H1 (cell line): ENCODE data around the gene CDH6. TPM values are rescaled to one million over a fixed set of nuclear protein-coding genes. Genes with fewer than 3 reads are reported as not detected.

ENCODE experiments used
- CTCF ChIP-seq, 3 experiments: IDR thresholded peaks; 1 replicate in 2 of 3; 2 replicates in 1 of 3; pipeline versions ENCODE4 v1.5.1 to v1.6.1; 2011; ENCODE audit warnings: low read length in 3 of 3, mild to moderate bottlenecking in 3 of 3, inconsistent platforms in 2 of 3, low read depth in 1 of 3, moderate library complexity in 1 of 3; ENCODE audit not compliant: insufficient read depth in 1 of 3; ENCODE audit errors: control extremely low read depth in 1 of 3
- GABPA ChIP-seq: IDR thresholded peaks from 2 replicates; pipeline ENCODE4 v1.6.1; 2011; ENCODE audit warnings: mild to moderate bottlenecking, low read length, moderate library complexity, borderline replicate concordance; ENCODE audit not compliant: insufficient read depth
- JUN ChIP-seq: IDR thresholded peaks from 2 replicates; pipeline ENCODE4 v1.6.1; 2011; ENCODE audit warnings: low read depth, mild to moderate bottlenecking, improper control_type of control experiment, low read length
- KDM1A ChIP-seq: fragments of 200-600, 300-600 bp; sonication (generic); IDR thresholded peaks from 2 replicates; pipeline ENCODE4 v1.7.1; 2016; ENCODE audit warnings: mild to moderate bottlenecking, low read length, borderline replicate concordance
- KDM4A ChIP-seq: IDR thresholded peaks from one replicate; pipeline ENCODE4 v1.7.1; 2012; ENCODE audit warnings: low read depth, mild to moderate bottlenecking, moderate library complexity, low read length, inconsistent platforms; ENCODE audit not compliant: severe bottlenecking
- TAF7 ChIP-seq: optimal IDR thresholded peaks from 2 replicates; pipeline ENCODE3; 2011; ENCODE audit warnings: low read depth, mild to moderate bottlenecking, inconsistent platforms, low read length, moderate library complexity, borderline replicate concordance
- polyA plus RNA-seq, 7 experiments: library from polyadenylated mRNA; depleted of rRNA in 3 of 7; stranded (reverse) in 5 of 7; unstranded in 2 of 7; fragments of >200 nt in 5 of 7; fragments of 200-250 nt in 2 of 7; gene quantifications; 1 replicate in 5 of 7; 2 replicates in 1 of 7; 4 replicates in 1 of 7; pipeline versions ENCODE4 v1.2.1 to v1.2.3, GENCODE V29; 2011 to 2013; ENCODE audit warnings: missing spikeins in 2 of 7, mixed read lengths in 2 of 7
- total RNA-seq: library from RNA; stranded (reverse); fragmentation: NEBNext Ultra II Directional; extraction: Animal tissue kit (Norgen Biotek cat#: 25700); gene quantifications from 2 replicates; pipeline ENCODE4 v1.2.1, GENCODE V29; 2021
- TF ChIP-seq, protein P1 (sequence below): IDR thresholded peaks from 2 replicates; pipeline ENCODE4 v1.6.1; 2012; ENCODE audit warnings: inconsistent platforms

CDH6 gene
- total and polyA plus RNA-seq, 2 of the 8 experiments (the other 6 are each of a cell fraction or from before 2014, with no cell fraction given) = 1.4 to 1.9 TPM

GRCh38 chr5:31269259-31269658, 75.8 kb downstream of the CDH6 start (continued):
- TF ChIP-seq CTCF (IDR thresholded peaks at IDR 0.05; ENCODE audit: control extremely low read depth in 1 of 3, insufficient read depth in 1 of 3, low read depth in 1 of 3, low read length in 3 of 3) = no peak
- no peak for TF ChIP-seq JUN
- TF ChIP-seq, protein P1, sequence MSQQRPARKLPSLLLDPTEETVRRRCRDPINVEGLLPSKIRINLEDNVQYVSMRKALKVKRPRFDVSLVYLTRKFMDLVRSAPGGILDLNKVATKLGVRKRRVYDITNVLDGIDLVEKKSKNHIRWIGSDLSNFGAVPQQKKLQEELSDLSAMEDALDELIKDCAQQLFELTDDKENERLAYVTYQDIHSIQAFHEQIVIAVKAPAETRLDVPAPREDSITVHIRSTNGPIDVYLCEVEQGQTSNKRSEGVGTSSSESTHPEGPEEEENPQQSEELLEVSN = no peak
- TF ChIP-seq TAF7 = no peak
- no peak for TF ChIP-seq KDM1A
- no peak for TF ChIP-seq GABPA
- no peak for TF ChIP-seq KDM4A
